K562 (cell line): ENCODE measurements around the gene DNASE1L1. TPM values are rescaled to one million over a fixed set of nuclear protein-coding genes. Genes with fewer than 3 reads are reported as not detected.

Experiments
- ATAC-seq: fragments of 200-7000 bp; cut with Tn5 transposase; 3 replicates; pipeline ENCODE4 v1.9.1; 2020; ENCODE audit warnings: moderate library complexity
- BruUV-seq: library from RNA; stranded (reverse); fragments of 400-500 nt; replicated peaks from 2 replicates; lab custom pipeline; 2021; lab: Mats Ljungman, UMichigan
- CTCF ChIA-PET: fragments of 300-600 bp; formaldehyde crosslinking; extraction: SDS; loops from one replicate; lab custom pipeline; 2021; ENCODE audit warnings: low intra/inter-chr PET ratio; lab: Yijun Ruan, JAX
- POLR2A ChIA-PET: fragments of 300-600, 350-650 bp; sonication (Branson Sonifier 250); formaldehyde crosslinking; extraction: SDS; loops from one replicate; lab custom pipeline; 2021; ENCODE audit warnings: antibody characterized with exemption, inconsistent platforms; lab: Yijun Ruan, JAX
- DNase-seq, 4 experiments: peaks; one replicate each; pipeline versions ENCODE4 v3.0.0 to v3.0.0-alpha.2; 2011 to 2018; ENCODE audit warnings: low spot score in 3 of 4, mixed read lengths in 3 of 4; ENCODE audit errors: extremely low read depth in 1 of 4
- FAIRE-seq: peaks from 2 replicates; lab custom pipeline; 2011; peaks lifted over from hg19 to GRCh38; lab: Jason Lieb, UNC
- H2AFZ ChIP-seq: 2 replicates; pipeline ENCODE4 v1.6.0; 2011; ENCODE audit warnings: low read depth, low read length, control low read depth, inconsistent platforms
- H3K27ac ChIP-seq: fragments of 200-600 bp; 3 replicates; pipeline ENCODE4 v1.8.0; 2011; ENCODE audit warnings: low read depth, mild to moderate bottlenecking, control low read depth, inconsistent platforms, low read length, moderate library complexity, mixed read lengths; ENCODE audit errors: extremely low read depth
- H3K27me3 ChIP-seq, 2 experiments: fragments of 300-600 bp in 1 of 2; 2 replicates in 1 of 2; 3 replicates in 1 of 2; pipeline versions ENCODE4 v1.6.0 to v1.8.0; 2011; ENCODE audit warnings: inconsistent platforms in 2 of 2, low read length in 2 of 2, mild to moderate bottlenecking in 1 of 2, mixed read lengths in 1 of 2, moderate library complexity in 1 of 2; ENCODE audit not compliant: control insufficient read depth in 2 of 2, insufficient read depth in 2 of 2
- H3K36me3 ChIP-seq: fragments of 300-600 bp; 3 replicates; pipeline ENCODE4 v1.8.0; 2011; ENCODE audit warnings: mild to moderate bottlenecking, low read length, inconsistent platforms; ENCODE audit not compliant: control insufficient read depth, insufficient read depth
- H3K4me1 ChIP-seq, 2 experiments: fragments of 200-600 bp in 1 of 2; replicated peaks in 1 of 2; 2 replicates in 1 of 2; 3 replicates in 1 of 2; pipeline versions ENCODE4 v1.5.1 to v1.8.0; 2011; ENCODE audit warnings: inconsistent platforms in 2 of 2, low read length in 2 of 2, mild to moderate bottlenecking in 1 of 2, mixed read lengths in 1 of 2, moderate library complexity in 1 of 2; ENCODE audit not compliant: control insufficient read depth in 2 of 2, insufficient read depth in 2 of 2
- H3K4me2 ChIP-seq: 2 replicates; pipeline ENCODE4 v1.6.1; 2011; ENCODE audit warnings: low read length, control low read depth, inconsistent platforms, mixed read lengths; ENCODE audit not compliant: insufficient read depth
- H3K4me3 ChIP-seq: fragments of 200-600 bp; sonication (generic), shearing (Covaris generic); 2 replicates; pipeline ENCODE4 v1.5.1; 2016; ENCODE audit warnings: control low read depth, inconsistent platforms
- H3K79me2 ChIP-seq: fragments of 200-600 bp; 3 replicates; pipeline ENCODE4 v1.8.0; 2011; ENCODE audit warnings: low read length, inconsistent platforms; ENCODE audit not compliant: control insufficient read depth, insufficient read depth
- H3K9ac ChIP-seq, 2 experiments: 2 replicates each; pipeline versions ENCODE4 v1.6.0 to v1.6.1; 2011; ENCODE audit warnings: low read depth in 2 of 2, low read length in 2 of 2, control low read depth in 1 of 2, inconsistent platforms in 1 of 2, mild to moderate bottlenecking in 1 of 2, mixed read lengths in 1 of 2; ENCODE audit not compliant: insufficient read depth in 1 of 2
- H3K9me1 ChIP-seq: one replicate; pipeline ENCODE4 v1.6.0; 2011; ENCODE audit warnings: inconsistent platforms, mild to moderate bottlenecking, low read length, moderate library complexity; ENCODE audit not compliant: control insufficient read depth, insufficient read depth
- H3K9me3 ChIP-seq: replicated peaks from 2 replicates; pipeline ENCODE4 v1.5.1; 2011; ENCODE audit warnings: low read depth, low read length, inconsistent platforms; ENCODE audit not compliant: control insufficient read depth, insufficient read depth
- H4K20me1 ChIP-seq: replicated peaks from 2 replicates; pipeline ENCODE4 v1.6.1; 2011; ENCODE audit warnings: low read length, inconsistent platforms, mixed read lengths; ENCODE audit not compliant: control insufficient read depth, insufficient read depth
- ATF7 ChIP-seq: fragments of 450-650 bp; IDR thresholded peaks from 2 replicates; pipeline ENCODE4 v1.7.1; 2014; ENCODE audit warnings: mild to moderate bottlenecking, moderate library complexity
- CTBP1 ChIP-seq: fragments of 450-650 bp; IDR thresholded peaks from 2 replicates; pipeline ENCODE4 v1.6.1; 2016; ENCODE audit warnings: borderline replicate concordance
- E2F1 ChIP-seq: sonication (generic); formaldehyde crosslinking; IDR thresholded peaks from 2 replicates; pipeline ENCODE4 v1.8.1; 2023; ENCODE audit warnings: mild to moderate bottlenecking, missing genetic modification reagents, moderate library complexity
- E2F4 ChIP-seq: sonication (generic); formaldehyde crosslinking; IDR thresholded peaks from 2 replicates; pipeline ENCODE4 v1.8.0; 2022; ENCODE audit warnings: mild to moderate bottlenecking, low read depth, missing genetic modification reagents
- EP400 ChIP-seq: fragments of 450-650 bp; IDR thresholded peaks from 2 replicates; pipeline ENCODE4 v1.6.1; 2017; ENCODE audit warnings: antibody characterized with exemption, mild to moderate bottlenecking, moderate library complexity
- HNRNPLL ChIP-seq: fragments of 200-400 bp; formaldehyde crosslinking; IDR thresholded peaks from 2 replicates; pipeline ENCODE4 v1.6.1; 2017; ENCODE audit warnings: low read length, low read depth, mild to moderate bottlenecking; ENCODE audit not compliant: poor library complexity, severe bottlenecking
- KDM2B ChIP-seq: fragments of 250-450 bp; sonication (Bioruptor Pico); IDR thresholded peaks from 2 replicates; pipeline ENCODE4 v1.8.0; 2021; ENCODE audit warnings: mild to moderate bottlenecking, moderate library complexity
- MTA3 ChIP-seq: fragments of 450-650 bp; formaldehyde crosslinking; IDR thresholded peaks from 2 replicates; pipeline ENCODE4 v1.6.1; 2017; ENCODE audit warnings: mild to moderate bottlenecking, borderline replicate concordance
- NFIC ChIP-seq: fragments of 450-650 bp; IDR thresholded peaks from 2 replicates; pipeline ENCODE4 v1.6.1; 2017; ENCODE audit warnings: mild to moderate bottlenecking, inconsistent platforms
- NONO ChIP-seq, 2 experiments: fragments of 200-400 bp in 1 of 2; fragments of 450-650 bp in 1 of 2; formaldehyde crosslinking in 1 of 2; IDR thresholded peaks; 2 replicates each; pipeline ENCODE4 v1.6.1; 2017; ENCODE audit warnings: low read depth in 2 of 2, mild to moderate bottlenecking in 2 of 2, moderate library complexity in 2 of 2, low read length in 1 of 2
- NR2C2 ChIP-seq, 2 experiments: fragments of 200-800 bp in 1 of 2; sonication (Bioruptor generic) in 1 of 2; sonication (generic) in 1 of 2; formaldehyde crosslinking in 1 of 2; IDR thresholded peaks; 2 replicates each; pipeline versions ENCODE4 v1.6.1 to v1.8.0; 2016 to 2022; ENCODE audit warnings: mild to moderate bottlenecking in 1 of 2, missing compliant biosample characterization in 1 of 2, missing genetic modification characterization in 1 of 2, missing genetic modification reagents in 1 of 2
- NRF1 ChIP-seq, 2 experiments: fragments of 450-650 bp; IDR thresholded peaks in 1 of 2; conservative IDR thresholded peaks in 1 of 2; 2 replicates each; pipeline ENCODE4 v1.6.1; 2014; ENCODE audit warnings: mild to moderate bottlenecking in 2 of 2
- SMAD4 ChIP-seq: fragments of 250-450 bp; sonication (Bioruptor Pico); conservative IDR thresholded peaks from 2 replicates; pipeline ENCODE4 v1.8.0; 2021; ENCODE audit warnings: inconsistent platforms, mild to moderate bottlenecking, moderate library complexity
- SOX6 ChIP-seq: fragments of 450-650 bp; IDR thresholded peaks from 2 replicates; pipeline ENCODE4 v1.6.1; 2014; ENCODE audit warnings: mild to moderate bottlenecking
- SUPT5H ChIP-seq: fragments of 450-650 bp; IDR thresholded peaks from 2 replicates; pipeline ENCODE4 v1.6.1; 2016
- TARDBP ChIP-seq: fragments of 450-650 bp; IDR thresholded peaks from 2 replicates; pipeline ENCODE4 v1.6.1; 2016
- ZEB2 ChIP-seq: fragments of 450-650 bp; IDR thresholded peaks from 2 replicates; pipeline ENCODE4 v1.6.1; 2016
- ZNF175 ChIP-seq: fragments of 200-800 bp; sonication (Bioruptor generic); IDR thresholded peaks from 2 replicates; pipeline ENCODE4 v1.6.1; 2016; ENCODE audit warnings: low read depth, mild to moderate bottlenecking, missing genetic modification characterization, missing compliant biosample characterization
- ZNF830 ChIP-seq: fragments of 250-450 bp; sonication (Bioruptor Pico); IDR thresholded peaks from 2 replicates; pipeline ENCODE4 v1.5.0; 2021; ENCODE audit warnings: mild to moderate bottlenecking
- WGBS: fragments of 100-300 bp; shearing (Covaris generic); methylation state at CpG from one replicate; pipeline ENCODE4 v1.1.6; 2016; ENCODE audit warnings: low coverage, mixed read lengths; ENCODE audit not compliant: insufficient coverage; ENCODE audit errors: missing lambda C conversion rate; 5-methylcytosine and 5-hydroxymethylcytosine counted together
- in situ Hi-C: fragments of 300-500 bp; cut with MboI; formaldehyde crosslinking; loops from 4 replicates; pipeline ENCODE4 v1.15.0; 2018; ENCODE audit warnings: inconsistent platforms, mixed read lengths
- intact Hi-C: fragments of 100-400 bp; cut with micrococcal nuclease; formaldehyde crosslinking; loops from 2 replicates; pipeline ENCODE4 v1.14.2; 2022
- polyA plus RNA-seq, 8 experiments: library from polyadenylated mRNA; depleted of rRNA in 4 of 8; stranded (reverse) in 5 of 8; unstranded in 3 of 8; fragments of >200 nt; fragmentation: Nextera tagmentation in 2 of 8; fragmentation: Illumina TruSeq in 1 of 8; extraction: Ambion mirVana in 2 of 8; extraction: Trizol in 1 of 8; gene quantifications; 2 replicates each; pipeline versions ENCODE4 v1.2.1 to v1.2.3, GENCODE V29; 2011 to 2014; ENCODE audit warnings: inconsistent platforms in 1 of 8, missing spikeins in 1 of 8
- total RNA-seq, 7 experiments: library from RNA; depleted of rRNA in 6 of 7; stranded (reverse); fragments of >200 nt in 6 of 7; fragmentation: Illumina TruSeq in 2 of 7; extraction: Trizol in 2 of 7; gene quantifications; 2 replicates each; pipeline versions ENCODE4 v1.2.1 to v1.2.3, GENCODE V29; 2011 to 2021; ENCODE audit warnings: low replicate concordance in 1 of 7

DNASE1L1 gene
- total and polyA plus RNA-seq, 9 of the 15 experiments (the other 6 are each of a cell fraction or from before 2014, with no cell fraction given): 0.73 to 12.6 (median 7.9) TPM

GRCh38 chrX:154371017-154371788 lies 37.9 kb downstream of the DNASE1L1 start:
- peaks cover 27% of the 10 kb centered on the region; the same call in 2 of the 3 replicates for H3K36me3 ChIP-seq
- H3K9me3 ChIP-seq: no peaks in the 10 kb centered on the region
- no peaks in the 10 kb centered on the region for H3K9me1 ChIP-seq
- H2AFZ ChIP-seq: peak overlapping the region; percentile 67; the same call in 1 of the 2 replicates
- intact Hi-C loops (loop anchor here (5.0 to 10.0 kb wide), 2 partner anchors 124 to 446 kb away; partner anchors contain the start of gene SLC10A3), in situ Hi-C loops (loop anchor here (10.0 kb wide), 1 partner anchor 164 kb away; no protein-coding TSS in a partner anchor)
- FAIRE-seq (no peak), DNase-seq (peak; percentile 73 to 97 (median 82)), ATAC-seq (peak; percentile 84)
- H3K79me2 ChIP-seq: peaks cover 49% of the 10 kb centered on the region
- peak overlapping the region; percentile 96 for H3K4me2 ChIP-seq
- CTCF ChIA-PET: interaction anchor here (4.5 kb wide), 1 partner anchor 163 kb away, joined by 63 read pairs; no protein-coding TSS in a partner anchor
- no peaks in the 10 kb centered on the region; the same call in 1 of the 2 replicates for H4K20me1 ChIP-seq
- H3K9ac ChIP-seq: peak overlapping the region; percentile 94 to 96
- no peaks in the 10 kb centered on the region for H3K27me3 ChIP-seq
- no TSS peak for BruUV-seq
- peaks cover 18 to 86% of the 10 kb centered on the region in 2 experiments for H3K4me1 ChIP-seq
- H3K27ac ChIP-seq: peak overlapping the region; percentile 99
- peak overlapping the region; percentile 89 for H3K4me3 ChIP-seq
- POLR2A ChIA-PET: interaction anchor here (0.5 to 1.3 kb wide), 13 partner anchors 8 to 658 kb away, joined by 3 to 5 read pairs (median 3); partner anchors contain the start of gene SLC10A3
- 0% methylated on average over 28 of the region's 77 CpGs for WGBS
- TF ChIP-seq ZNF175: 0 out of 2 replicates have a peak, but pooled peaks have one; percentile 10
- TF ChIP-seq KDM2B (CRISPR knock-in tag): peak; percentile 93
- 0 out of 2 replicates have a peak, but pooled peaks have one; percentile 80 for TF ChIP-seq ZNF830
- TF ChIP-seq HNRNPLL: peak; percentile 31
- peak; percentile 64; the same call in 1 of the 2 replicates for TF ChIP-seq TARDBP
- peak; percentile 63 for TF ChIP-seq ATF7
- peak; percentile 55; the same call in 1 of the 2 replicates for TF ChIP-seq NR2C2 (CRISPR knock-in tag; IDR thresholded peaks at IDR 0.05)
- TF ChIP-seq NR2C2 (tag; IDR thresholded peaks at IDR 0.05): no peak
- TF ChIP-seq ZEB2: peak; percentile 66; the same call in 1 of the 2 replicates
- peak; percentile 91 for TF ChIP-seq CTBP1
- peak; percentile 46 for TF ChIP-seq SOX6
- peak; percentile 18; the same call in 1 of the 2 replicates for TF ChIP-seq SMAD4 (CRISPR knock-in tag)
- 0 out of 2 replicates have a peak, but pooled peaks have one; percentile 26 for TF ChIP-seq E2F1
- TF ChIP-seq NFIC: peak; percentile 65
- TF ChIP-seq NRF1 (conservative IDR thresholded peaks at IDR 0.05 in 1 of 2, IDR thresholded peaks at IDR 0.05 in 1 of 2): peak; percentile 56 to 70
- TF ChIP-seq SUPT5H: peak; percentile 98
- TF ChIP-seq NONO (IDR thresholded peaks at IDR 0.05; ENCODE audit: low read depth in 2 of 2, low read length in 1 of 2): peak; percentile 34 to 96; a peak in 2 of 4 replicates
- TF ChIP-seq MTA3: peak; percentile 79; the same call in 1 of the 2 replicates
- peak; percentile 63; the same call in 1 of the 2 replicates for TF ChIP-seq E2F4 (CRISPR knock-in tag)
- peak; percentile 46; the same call in 1 of the 2 replicates for TF ChIP-seq EP400
